GM23338 (cell line): ENCODE measurements around the gene MYO1E. TPM values are rescaled to one million over a fixed set of nuclear protein-coding genes. Genes with fewer than 3 reads are reported as not detected.

Experiments used
- ATAC-seq: fragments of 200-7000 bp; cut with Tn5 transposase; 3 replicates; pipeline ENCODE4 v1.9.1; 2020
- DNase-seq: peaks from one replicate; pipeline ENCODE4 v3.0.0-alpha.2; 2015; ENCODE audit warnings: low spot score
- H2AFZ ChIP-seq: fragments of 200-600 bp; sonication (generic); 2 replicates; pipeline ENCODE4 v1.8.0; 2016; ENCODE audit warnings: antibody characterized with exemption, mild to moderate bottlenecking, moderate library complexity
- H3F3A ChIP-seq: fragments of 200-600 bp; sonication (generic); replicated peaks from 2 replicates; pipeline ENCODE4 v1.8.0; 2017; ENCODE audit warnings: antibody characterized with exemption, mixed run types, low read depth
- H3K27ac ChIP-seq: fragments of 200-600 bp; sonication (generic); 2 replicates; pipeline ENCODE4 v1.6.1; 2016; ENCODE audit warnings: low read depth
- H3K27me3 ChIP-seq: fragments of 200-600 bp; sonication (generic); 2 replicates; pipeline ENCODE4 v1.8.0; 2016; ENCODE audit warnings: mild to moderate bottlenecking, mixed run types, moderate library complexity; ENCODE audit not compliant: insufficient read depth
- H3K36me3 ChIP-seq: fragments of 200-600 bp; sonication (generic); 2 replicates; pipeline ENCODE4 v1.8.0; 2016; ENCODE audit warnings: mild to moderate bottlenecking; ENCODE audit not compliant: insufficient read depth
- H3K4me1 ChIP-seq: fragments of 200-600 bp; sonication (generic); 2 replicates; pipeline ENCODE4 v1.8.0; 2016; ENCODE audit warnings: mild to moderate bottlenecking, moderate library complexity; ENCODE audit not compliant: insufficient read depth
- H3K4me2 ChIP-seq: fragments of 200-600 bp; sonication (generic); 2 replicates; pipeline ENCODE4 v1.7.1; 2017; ENCODE audit warnings: mixed run types
- H3K4me3 ChIP-seq: fragments of 200-600 bp; sonication (generic); 2 replicates; pipeline ENCODE4 v1.6.1; 2016; ENCODE audit warnings: mixed run types
- H3K79me2 ChIP-seq: fragments of 200-600 bp; sonication (generic); replicated peaks from 2 replicates; pipeline ENCODE4 v1.8.0; 2017; ENCODE audit warnings: mild to moderate bottlenecking; ENCODE audit not compliant: insufficient read depth
- H3K9me2 ChIP-seq: fragments of 200-600 bp; sonication (generic); 2 replicates; pipeline ENCODE4 v1.8.0; 2017; ENCODE audit not compliant: insufficient read depth
- H4K20me1 ChIP-seq: fragments of 200-600 bp; sonication (generic); replicated peaks from 2 replicates; pipeline ENCODE4 v1.8.0; 2017; ENCODE audit warnings: mild to moderate bottlenecking; ENCODE audit not compliant: insufficient read depth
- H3K27ac Mint-ChIP-seq: 2 replicates; pipeline ENCODE4 v1.8.0; 2020; ENCODE audit warnings: inconsistent platforms, mild to moderate bottlenecking, moderate library complexity, mixed read lengths
- H3K27me3 Mint-ChIP-seq: 3 replicates; pipeline ENCODE4 v1.8.0; 2022; ENCODE audit warnings: low read depth, mild to moderate bottlenecking, moderate library complexity, mixed read lengths, inconsistent platforms; ENCODE audit not compliant: insufficient read depth, poor library complexity
- H3K36me3 Mint-ChIP-seq: 3 replicates; pipeline ENCODE4 v1.8.0; 2021; ENCODE audit warnings: low read depth, mild to moderate bottlenecking, inconsistent platforms, moderate library complexity, mixed read lengths
- H3K4me1 Mint-ChIP-seq: 3 replicates; pipeline ENCODE4 v1.8.0; 2020; ENCODE audit warnings: mild to moderate bottlenecking, inconsistent platforms, mixed read lengths
- H3K4me3 Mint-ChIP-seq: 3 replicates; pipeline ENCODE4 v1.8.0; 2021; ENCODE audit warnings: moderate library complexity, mild to moderate bottlenecking, inconsistent platforms, mixed read lengths
- H3K9me3 Mint-ChIP-seq: 3 replicates; pipeline ENCODE4 v1.8.0; 2020; ENCODE audit warnings: moderate library complexity, mild to moderate bottlenecking, inconsistent platforms, mixed read lengths
- CREB1 ChIP-seq: fragments of 250-450 bp; sonication (Bioruptor Pico); IDR thresholded peaks from 2 replicates; pipeline ENCODE4 v1.5.0; 2020; ENCODE audit warnings: low read depth, mild to moderate bottlenecking, moderate library complexity
- ETS1 ChIP-seq: IDR thresholded peaks from 2 replicates; pipeline ENCODE4 v1.6.1; 2016; ENCODE audit warnings: antibody characterized with exemption
- EZH2 ChIP-seq: fragments of 200-600 bp; sonication (generic); IDR thresholded peaks from one replicate; pipeline ENCODE4 v1.8.0; 2017; ENCODE audit warnings: antibody characterized with exemption, mild to moderate bottlenecking, low read depth; ENCODE audit not compliant: unreplicated experiment
- ZNF462 ChIP-seq: fragments of 250-450 bp; sonication (Bioruptor Pico); IDR thresholded peaks from 2 replicates; pipeline ENCODE4 v1.5.0; 2020; ENCODE audit warnings: mild to moderate bottlenecking, moderate library complexity
- polyA plus RNA-seq: library from polyadenylated mRNA; unstranded; fragments of >200 nt; fragmentation: Nextera tagmentation; extraction: Ambion mirVana; gene quantifications from 2 replicates; pipeline ENCODE4 v1.2.1, GENCODE V29; 2016
- total RNA-seq: library from RNA; depleted of rRNA; stranded (reverse); fragments of >200 nt; shearing (Covaris generic); gene quantifications from 2 replicates; pipeline ENCODE4 v1.2.3, GENCODE V29; 2014

MYO1E gene
- total and polyA plus RNA-seq, 2 experiments from 2014 or later = 68.3 to 131 TPM

- TF ChIP-seq ZNF462 (CRISPR knock-in tag) = no peak
- no peak for TF ChIP-seq EZH2
- no peak for TF ChIP-seq CREB1 (CRISPR knock-in tag)
- no peak for TF ChIP-seq ETS1
These were observed 251.7 kb downstream of the MYO1E start (continued) for GRCh38 chr15:59120937-59121336.

- no peaks in the 10 kb centered on the region for H3K9me2 ChIP-seq
- 0 out of 2 replicates have a peak, but pooled peaks cover 3% of the 10 kb centered on the region for H3F3A ChIP-seq
- no peak overlapping the region for H3K27ac ChIP-seq
- no peak for TF ChIP-seq ETS1
- DNase-seq = no peak
- no peaks in the 10 kb centered on the region for H3K27me3 ChIP-seq
- no peaks in the 10 kb centered on the region for H3K27me3 Mint-ChIP-seq
- no peak overlapping the region for H3K4me3 Mint-ChIP-seq
- peaks cover 5% of the 10 kb centered on the region; the same call in 1 of the 2 replicates for H3K79me2 ChIP-seq
- H3K36me3 ChIP-seq = peaks cover 67% of the 10 kb centered on the region
- peaks cover 20% of the 10 kb centered on the region for H4K20me1 ChIP-seq
- no peak overlapping the region for H3K4me3 ChIP-seq
- H2AFZ ChIP-seq = no peak overlapping the region
- no peak overlapping the region for H3K4me2 ChIP-seq
- no peaks in the 10 kb centered on the region; the same call in 2 of the 3 replicates for H3K9me3 Mint-ChIP-seq
- peaks cover 79% of the 10 kb centered on the region for H3K36me3 Mint-ChIP-seq
- ATAC-seq = no peak
- H3K4me1 ChIP-seq = no peaks in the 10 kb centered on the region
- no peak overlapping the region for H3K27ac Mint-ChIP-seq
- H3K4me1 Mint-ChIP-seq = no peaks in the 10 kb centered on the region
These were observed 253.0 kb downstream of the MYO1E start for GRCh38 chr15:59119625-59120024.
